GM23338 (cell line): ENCODE measurements around the gene MOB3B. TPM values are rescaled to one million over a fixed set of nuclear protein-coding genes. Genes with fewer than 3 reads are reported as not detected.

Experiments
- ATAC-seq: fragments of 200-7000 bp; cut with Tn5 transposase; 3 replicates; pipeline ENCODE4 v1.9.1; 2020
- DNase-seq: peaks from one replicate; pipeline ENCODE4 v3.0.0-alpha.2; 2015; ENCODE audit warnings: low spot score
- H2AFZ ChIP-seq: fragments of 200-600 bp; sonication (generic); 2 replicates; pipeline ENCODE4 v1.8.0; 2016; ENCODE audit warnings: antibody characterized with exemption, mild to moderate bottlenecking, moderate library complexity
- H3F3A ChIP-seq: fragments of 200-600 bp; sonication (generic); replicated peaks from 2 replicates; pipeline ENCODE4 v1.8.0; 2017; ENCODE audit warnings: antibody characterized with exemption, mixed run types, low read depth
- H3K27ac ChIP-seq: fragments of 200-600 bp; sonication (generic); 2 replicates; pipeline ENCODE4 v1.6.1; 2016; ENCODE audit warnings: low read depth
- H3K27me3 ChIP-seq: fragments of 200-600 bp; sonication (generic); 2 replicates; pipeline ENCODE4 v1.8.0; 2016; ENCODE audit warnings: mild to moderate bottlenecking, mixed run types, moderate library complexity; ENCODE audit not compliant: insufficient read depth
- H3K36me3 ChIP-seq: fragments of 200-600 bp; sonication (generic); 2 replicates; pipeline ENCODE4 v1.8.0; 2016; ENCODE audit warnings: mild to moderate bottlenecking; ENCODE audit not compliant: insufficient read depth
- H3K4me1 ChIP-seq: fragments of 200-600 bp; sonication (generic); 2 replicates; pipeline ENCODE4 v1.8.0; 2016; ENCODE audit warnings: mild to moderate bottlenecking, moderate library complexity; ENCODE audit not compliant: insufficient read depth
- H3K4me2 ChIP-seq: fragments of 200-600 bp; sonication (generic); 2 replicates; pipeline ENCODE4 v1.7.1; 2017; ENCODE audit warnings: mixed run types
- H3K4me3 ChIP-seq: fragments of 200-600 bp; sonication (generic); 2 replicates; pipeline ENCODE4 v1.6.1; 2016; ENCODE audit warnings: mixed run types
- H3K79me2 ChIP-seq: fragments of 200-600 bp; sonication (generic); replicated peaks from 2 replicates; pipeline ENCODE4 v1.8.0; 2017; ENCODE audit warnings: mild to moderate bottlenecking; ENCODE audit not compliant: insufficient read depth
- H3K9me2 ChIP-seq: fragments of 200-600 bp; sonication (generic); 2 replicates; pipeline ENCODE4 v1.8.0; 2017; ENCODE audit not compliant: insufficient read depth
- H4K20me1 ChIP-seq: fragments of 200-600 bp; sonication (generic); replicated peaks from 2 replicates; pipeline ENCODE4 v1.8.0; 2017; ENCODE audit warnings: mild to moderate bottlenecking; ENCODE audit not compliant: insufficient read depth
- H3K27ac Mint-ChIP-seq: 2 replicates; pipeline ENCODE4 v1.8.0; 2020; ENCODE audit warnings: inconsistent platforms, mild to moderate bottlenecking, moderate library complexity, mixed read lengths
- H3K27me3 Mint-ChIP-seq: 3 replicates; pipeline ENCODE4 v1.8.0; 2022; ENCODE audit warnings: low read depth, mild to moderate bottlenecking, moderate library complexity, mixed read lengths, inconsistent platforms; ENCODE audit not compliant: insufficient read depth, poor library complexity
- H3K36me3 Mint-ChIP-seq: 3 replicates; pipeline ENCODE4 v1.8.0; 2021; ENCODE audit warnings: low read depth, mild to moderate bottlenecking, inconsistent platforms, moderate library complexity, mixed read lengths
- H3K4me1 Mint-ChIP-seq: 3 replicates; pipeline ENCODE4 v1.8.0; 2020; ENCODE audit warnings: mild to moderate bottlenecking, inconsistent platforms, mixed read lengths
- H3K4me3 Mint-ChIP-seq: 3 replicates; pipeline ENCODE4 v1.8.0; 2021; ENCODE audit warnings: moderate library complexity, mild to moderate bottlenecking, inconsistent platforms, mixed read lengths
- H3K9me3 Mint-ChIP-seq: 3 replicates; pipeline ENCODE4 v1.8.0; 2020; ENCODE audit warnings: moderate library complexity, mild to moderate bottlenecking, inconsistent platforms, mixed read lengths
- CREB1 ChIP-seq: fragments of 250-450 bp; sonication (Bioruptor Pico); IDR thresholded peaks from 2 replicates; pipeline ENCODE4 v1.5.0; 2020; ENCODE audit warnings: low read depth, mild to moderate bottlenecking, moderate library complexity
- EZH2 ChIP-seq: fragments of 200-600 bp; sonication (generic); IDR thresholded peaks from one replicate; pipeline ENCODE4 v1.8.0; 2017; ENCODE audit warnings: antibody characterized with exemption, mild to moderate bottlenecking, low read depth; ENCODE audit not compliant: unreplicated experiment
- EZH2phosphoT487 ChIP-seq: fragments of 200-600 bp; sonication (generic); IDR thresholded peaks from one replicate; pipeline ENCODE4 v1.8.1; 2018; ENCODE audit warnings: antibody characterized with exemption; ENCODE audit not compliant: unreplicated experiment
- NANOG ChIP-seq: IDR thresholded peaks from 2 replicates; pipeline ENCODE4 v1.6.1; 2016; ENCODE audit warnings: antibody characterized with exemption, borderline replicate concordance
- STAT1 ChIP-seq: IDR thresholded peaks from one replicate; pipeline ENCODE4 v1.6.1; 2016; ENCODE audit warnings: antibody characterized with exemption; ENCODE audit not compliant: unreplicated experiment
- ZNF114 ChIP-seq: fragments of 250-450 bp; sonication (Bioruptor Pico); IDR thresholded peaks from 2 replicates; pipeline ENCODE4 v1.5.0; 2020; ENCODE audit warnings: mild to moderate bottlenecking, moderate library complexity
- polyA plus RNA-seq: library from polyadenylated mRNA; unstranded; fragments of >200 nt; fragmentation: Nextera tagmentation; extraction: Ambion mirVana; gene quantifications from 2 replicates; pipeline ENCODE4 v1.2.1, GENCODE V29; 2016
- total RNA-seq: library from RNA; depleted of rRNA; stranded (reverse); fragments of >200 nt; shearing (Covaris generic); gene quantifications from 2 replicates; pipeline ENCODE4 v1.2.3, GENCODE V29; 2014
- TF ChIP-seq, protein P1 (sequence below): fragments of 250-450 bp; sonication (Bioruptor Pico); IDR thresholded peaks from 2 replicates; pipeline ENCODE4 v1.5.0; 2020; ENCODE audit warnings: mild to moderate bottlenecking, moderate library complexity
- TF ChIP-seq, protein P2 (sequence below), 2 experiments: fragments of 200-600 bp in 1 of 2; sonication (generic) in 1 of 2; conservative IDR thresholded peaks; 2 replicates each; pipeline versions ENCODE4 v1.5.1 to v1.6.1; 2016 to 2017; ENCODE audit warnings: antibody characterized with exemption in 2 of 2, low read depth in 2 of 2, mild to moderate bottlenecking in 2 of 2, moderate library complexity in 1 of 2
- TF ChIP-seq, protein P3 (sequence below): IDR thresholded peaks from 2 replicates; pipeline ENCODE4 v1.6.1; 2016; ENCODE audit warnings: antibody characterized with exemption

Gene MOB3B
- total and polyA plus RNA-seq, 2 experiments from 2014 or later: 7.6 to 12.1 TPM

DNA sequence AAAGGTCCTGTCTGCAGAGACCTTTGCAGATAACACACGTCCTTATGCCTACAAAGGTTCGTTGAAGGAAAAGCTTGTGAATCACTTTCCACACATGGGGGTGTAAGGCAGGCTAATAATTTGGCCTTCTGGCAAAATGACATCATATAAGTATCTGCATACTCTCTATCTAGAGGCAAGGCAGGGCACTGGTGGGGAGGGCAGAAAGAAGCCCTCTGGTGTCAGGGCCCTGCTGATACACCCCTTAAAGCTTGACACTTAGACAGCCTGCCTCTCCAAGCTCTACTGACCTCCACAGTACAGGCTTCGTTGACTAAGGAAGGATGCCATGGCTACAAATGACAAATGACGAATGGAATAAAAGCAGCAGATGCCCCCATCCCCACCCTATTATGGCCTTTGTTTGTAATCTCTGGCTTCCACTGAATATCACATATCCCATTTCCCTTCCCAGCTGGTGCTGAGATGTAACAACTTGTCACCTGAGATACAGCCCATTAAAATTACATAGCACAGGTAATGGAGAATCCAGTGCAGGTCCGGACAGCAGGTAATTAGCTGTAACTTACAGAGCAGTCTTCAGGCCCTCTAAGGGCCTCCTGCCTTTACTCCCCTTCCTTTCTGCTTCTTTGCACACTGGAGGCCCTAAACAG, 82.5 kb downstream of the MOB3B start:
- H3K4me2 ChIP-seq: no peak overlapping the region
- no peak overlapping the region for H3K4me3 Mint-ChIP-seq
- TF ChIP-seq, protein P1, sequence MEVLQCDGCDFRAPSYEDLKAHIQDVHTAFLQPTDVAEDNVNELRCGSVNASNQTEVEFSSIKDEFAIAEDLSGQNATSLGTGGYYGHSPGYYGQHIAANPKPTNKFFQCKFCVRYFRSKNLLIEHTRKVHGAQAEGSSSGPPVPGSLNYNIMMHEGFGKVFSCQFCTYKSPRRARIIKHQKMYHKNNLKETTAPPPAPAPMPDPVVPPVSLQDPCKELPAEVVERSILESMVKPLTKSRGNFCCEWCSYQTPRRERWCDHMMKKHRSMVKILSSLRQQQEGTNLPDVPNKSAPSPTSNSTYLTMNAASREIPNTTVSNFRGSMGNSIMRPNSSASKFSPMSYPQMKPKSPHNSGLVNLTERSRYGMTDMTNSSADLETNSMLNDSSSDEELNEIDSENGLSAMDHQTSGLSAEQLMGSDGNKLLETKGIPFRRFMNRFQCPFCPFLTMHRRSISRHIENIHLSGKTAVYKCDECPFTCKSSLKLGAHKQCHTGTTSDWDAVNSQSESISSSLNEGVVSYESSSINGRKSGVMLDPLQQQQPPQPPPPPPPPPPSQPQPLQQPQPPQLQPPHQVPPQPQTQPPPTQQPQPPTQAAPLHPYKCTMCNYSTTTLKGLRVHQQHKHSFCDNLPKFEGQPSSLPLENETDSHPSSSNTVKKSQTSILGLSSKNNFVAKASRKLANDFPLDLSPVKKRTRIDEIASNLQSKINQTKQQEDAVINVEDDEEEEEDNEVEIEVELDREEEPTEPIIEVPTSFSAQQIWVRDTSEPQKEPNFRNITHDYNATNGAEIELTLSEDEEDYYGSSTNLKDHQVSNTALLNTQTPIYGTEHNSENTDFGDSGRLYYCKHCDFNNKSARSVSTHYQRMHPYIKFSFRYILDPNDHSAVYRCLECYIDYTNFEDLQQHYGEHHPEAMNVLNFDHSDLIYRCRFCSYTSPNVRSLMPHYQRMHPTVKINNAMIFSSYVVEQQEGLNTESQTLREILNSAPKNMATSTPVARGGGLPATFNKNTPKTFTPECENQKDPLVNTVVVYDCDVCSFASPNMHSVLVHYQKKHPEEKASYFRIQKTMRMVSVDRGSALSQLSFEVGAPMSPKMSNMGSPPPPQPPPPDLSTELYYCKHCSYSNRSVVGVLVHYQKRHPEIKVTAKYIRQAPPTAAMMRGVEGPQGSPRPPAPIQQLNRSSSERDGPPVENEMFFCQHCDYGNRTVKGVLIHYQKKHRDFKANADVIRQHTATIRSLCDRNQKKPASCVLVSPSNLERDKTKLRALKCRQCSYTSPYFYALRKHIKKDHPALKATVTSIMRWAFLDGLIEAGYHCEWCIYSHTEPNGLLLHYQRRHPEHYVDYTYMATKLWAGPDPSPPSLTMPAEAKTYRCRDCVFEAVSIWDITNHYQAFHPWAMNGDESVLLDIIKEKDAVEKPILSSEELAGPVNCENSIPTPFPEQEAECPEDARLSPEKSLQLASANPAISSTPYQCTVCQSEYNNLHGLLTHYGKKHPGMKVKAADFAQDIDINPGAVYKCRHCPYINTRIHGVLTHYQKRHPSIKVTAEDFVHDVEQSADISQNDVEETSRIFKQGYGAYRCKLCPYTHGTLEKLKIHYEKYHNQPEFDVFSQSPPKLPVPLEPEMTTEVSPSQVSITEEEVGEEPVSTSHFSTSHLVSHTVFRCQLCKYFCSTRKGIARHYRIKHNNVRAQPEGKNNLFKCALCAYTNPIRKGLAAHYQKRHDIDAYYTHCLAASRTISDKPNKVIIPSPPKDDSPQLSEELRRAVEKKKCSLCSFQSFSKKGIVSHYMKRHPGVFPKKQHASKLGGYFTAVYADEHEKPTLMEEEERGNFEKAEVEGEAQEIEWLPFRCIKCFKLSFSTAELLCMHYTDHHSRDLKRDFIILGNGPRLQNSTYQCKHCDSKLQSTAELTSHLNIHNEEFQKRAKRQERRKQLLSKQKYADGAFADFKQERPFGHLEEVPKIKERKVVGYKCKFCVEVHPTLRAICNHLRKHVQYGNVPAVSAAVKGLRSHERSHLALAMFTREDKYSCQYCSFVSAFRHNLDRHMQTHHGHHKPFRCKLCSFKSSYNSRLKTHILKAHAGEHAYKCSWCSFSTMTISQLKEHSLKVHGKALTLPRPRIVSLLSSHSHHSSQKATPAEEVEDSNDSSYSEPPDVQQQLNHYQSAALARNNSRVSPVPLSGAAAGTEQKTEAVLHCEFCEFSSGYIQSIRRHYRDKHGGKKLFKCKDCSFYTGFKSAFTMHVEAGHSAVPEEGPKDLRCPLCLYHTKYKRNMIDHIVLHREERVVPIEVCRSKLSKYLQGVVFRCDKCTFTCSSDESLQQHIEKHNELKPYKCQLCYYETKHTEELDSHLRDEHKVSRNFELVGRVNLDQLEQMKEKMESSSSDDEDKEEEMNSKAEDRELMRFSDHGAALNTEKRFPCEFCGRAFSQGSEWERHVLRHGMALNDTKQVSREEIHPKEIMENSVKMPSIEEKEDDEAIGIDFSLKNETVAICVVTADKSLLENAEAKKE (CRISPR knock-in tag): no peak
- TF ChIP-seq EZH2 (no peak), STAT1 (no peak), CREB1 (CRISPR knock-in tag) (no peak), NANOG (no peak), EZH2phosphoT487 (no peak), ZNF114 (CRISPR knock-in tag) (no peak)
- TF ChIP-seq, protein P2, sequence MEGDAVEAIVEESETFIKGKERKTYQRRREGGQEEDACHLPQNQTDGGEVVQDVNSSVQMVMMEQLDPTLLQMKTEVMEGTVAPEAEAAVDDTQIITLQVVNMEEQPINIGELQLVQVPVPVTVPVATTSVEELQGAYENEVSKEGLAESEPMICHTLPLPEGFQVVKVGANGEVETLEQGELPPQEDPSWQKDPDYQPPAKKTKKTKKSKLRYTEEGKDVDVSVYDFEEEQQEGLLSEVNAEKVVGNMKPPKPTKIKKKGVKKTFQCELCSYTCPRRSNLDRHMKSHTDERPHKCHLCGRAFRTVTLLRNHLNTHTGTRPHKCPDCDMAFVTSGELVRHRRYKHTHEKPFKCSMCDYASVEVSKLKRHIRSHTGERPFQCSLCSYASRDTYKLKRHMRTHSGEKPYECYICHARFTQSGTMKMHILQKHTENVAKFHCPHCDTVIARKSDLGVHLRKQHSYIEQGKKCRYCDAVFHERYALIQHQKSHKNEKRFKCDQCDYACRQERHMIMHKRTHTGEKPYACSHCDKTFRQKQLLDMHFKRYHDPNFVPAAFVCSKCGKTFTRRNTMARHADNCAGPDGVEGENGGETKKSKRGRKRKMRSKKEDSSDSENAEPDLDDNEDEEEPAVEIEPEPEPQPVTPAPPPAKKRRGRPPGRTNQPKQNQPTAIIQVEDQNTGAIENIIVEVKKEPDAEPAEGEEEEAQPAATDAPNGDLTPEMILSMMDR (conservative IDR thresholded peaks at IDR 0.05; ENCODE audit: low read depth in 2 of 2): peak; percentile 17 to 23; a peak in 2 of 4 replicates
- TF ChIP-seq, protein P3, sequence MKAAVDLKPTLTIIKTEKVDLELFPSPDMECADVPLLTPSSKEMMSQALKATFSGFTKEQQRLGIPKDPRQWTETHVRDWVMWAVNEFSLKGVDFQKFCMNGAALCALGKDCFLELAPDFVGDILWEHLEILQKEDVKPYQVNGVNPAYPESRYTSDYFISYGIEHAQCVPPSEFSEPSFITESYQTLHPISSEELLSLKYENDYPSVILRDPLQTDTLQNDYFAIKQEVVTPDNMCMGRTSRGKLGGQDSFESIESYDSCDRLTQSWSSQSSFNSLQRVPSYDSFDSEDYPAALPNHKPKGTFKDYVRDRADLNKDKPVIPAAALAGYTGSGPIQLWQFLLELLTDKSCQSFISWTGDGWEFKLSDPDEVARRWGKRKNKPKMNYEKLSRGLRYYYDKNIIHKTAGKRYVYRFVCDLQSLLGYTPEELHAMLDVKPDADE: no peak
- H3K4me3 ChIP-seq: no peak overlapping the region
- DNase-seq (no peak), ATAC-seq (peak; percentile 77)
- no peaks in the 10 kb centered on the region for H3F3A ChIP-seq
- peaks cover 5% of the 10 kb centered on the region; the same call in 2 of the 3 replicates for H3K36me3 Mint-ChIP-seq
- no peak overlapping the region for H3K27ac ChIP-seq
- no peak overlapping the region for H3K27ac Mint-ChIP-seq
- no peaks in the 10 kb centered on the region for H3K27me3 ChIP-seq
- H2AFZ ChIP-seq: no peak overlapping the region
- H3K27me3 Mint-ChIP-seq: no peaks in the 10 kb centered on the region
- no peaks in the 10 kb centered on the region for H3K9me3 Mint-ChIP-seq
- no peaks in the 10 kb centered on the region for H3K79me2 ChIP-seq
- peaks cover 17% of the 10 kb centered on the region; the same call in 1 of the 2 replicates for H3K4me1 ChIP-seq
- H3K9me2 ChIP-seq: peaks cover 3% of the 10 kb centered on the region; the same call in 1 of the 2 replicates
- H3K4me1 Mint-ChIP-seq: peaks cover 42% of the 10 kb centered on the region
- H4K20me1 ChIP-seq: no peaks in the 10 kb centered on the region
- H3K36me3 ChIP-seq: no peaks in the 10 kb centered on the region
